ENCODE data around the gene GABPB1. TPM values are rescaled to one million over a fixed set of nuclear protein-coding genes. Genes with fewer than 3 reads are reported as not detected.

GABPB1 gene
- total and polyA plus RNA-seq, 10 of the 15 experiments (the other 5 are each of a cell fraction or from before 2014, with no cell fraction given), result 13.9 to 48.2 (median 39.8) TPM

DNA sequence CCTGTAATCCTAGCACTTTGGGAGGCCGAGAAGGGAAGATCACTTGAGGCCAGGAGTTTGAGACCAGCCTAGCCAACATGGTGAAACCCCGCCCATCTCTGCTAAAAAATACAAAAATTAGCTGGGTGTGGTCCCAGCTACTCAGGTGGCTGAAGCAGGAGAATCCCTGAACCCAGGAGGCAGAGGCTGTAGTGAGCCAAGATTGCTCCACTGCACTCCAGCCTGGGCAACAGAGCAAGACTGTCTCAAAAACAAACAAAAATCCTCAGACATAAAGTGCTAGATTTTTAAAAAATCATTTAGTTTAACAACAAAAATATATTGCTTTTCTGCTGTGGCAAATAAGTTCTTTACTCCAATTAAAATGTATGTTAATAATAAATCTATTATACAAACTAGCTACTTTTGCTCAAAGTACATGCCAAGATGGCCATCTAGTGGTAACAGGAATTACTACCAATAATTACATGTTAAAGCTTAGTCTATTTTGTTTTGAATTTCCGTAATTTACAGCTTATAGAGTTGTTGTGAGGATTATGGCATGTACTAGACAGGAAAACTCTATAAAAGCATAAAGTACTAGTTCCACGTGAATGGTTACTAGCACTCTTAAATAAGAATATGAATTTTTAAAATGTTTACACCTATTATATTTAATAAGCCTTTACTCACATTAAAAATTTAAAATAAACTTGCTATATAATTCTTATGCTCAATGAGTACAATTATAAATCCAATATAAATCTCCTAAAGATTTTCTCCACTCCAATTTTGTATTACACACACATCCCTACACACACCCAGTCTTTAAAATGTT is 39.0 kb downstream of the GABPB1 start (continued):
- TF ChIP-seq, protein P1, sequence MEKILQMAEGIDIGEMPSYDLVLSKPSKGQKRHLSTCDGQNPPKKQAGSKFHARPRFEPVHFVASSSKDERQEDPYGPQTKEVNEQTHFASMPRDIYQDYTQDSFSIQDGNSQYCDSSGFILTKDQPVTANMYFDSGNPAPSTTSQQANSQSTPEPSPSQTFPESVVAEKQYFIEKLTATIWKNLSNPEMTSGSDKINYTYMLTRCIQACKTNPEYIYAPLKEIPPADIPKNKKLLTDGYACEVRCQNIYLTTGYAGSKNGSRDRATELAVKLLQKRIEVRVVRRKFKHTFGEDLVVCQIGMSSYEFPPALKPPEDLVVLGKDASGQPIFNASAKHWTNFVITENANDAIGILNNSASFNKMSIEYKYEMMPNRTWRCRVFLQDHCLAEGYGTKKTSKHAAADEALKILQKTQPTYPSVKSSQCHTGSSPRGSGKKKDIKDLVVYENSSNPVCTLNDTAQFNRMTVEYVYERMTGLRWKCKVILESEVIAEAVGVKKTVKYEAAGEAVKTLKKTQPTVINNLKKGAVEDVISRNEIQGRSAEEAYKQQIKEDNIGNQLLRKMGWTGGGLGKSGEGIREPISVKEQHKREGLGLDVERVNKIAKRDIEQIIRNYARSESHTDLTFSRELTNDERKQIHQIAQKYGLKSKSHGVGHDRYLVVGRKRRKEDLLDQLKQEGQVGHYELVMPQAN (conservative IDR thresholded peaks at IDR 0.05), result no peak
- TF ChIP-seq CBX3 (IDR thresholded peaks at IDR 0.05; ENCODE audit: borderline replicate concordance, low read depth), result no peak

DNA sequence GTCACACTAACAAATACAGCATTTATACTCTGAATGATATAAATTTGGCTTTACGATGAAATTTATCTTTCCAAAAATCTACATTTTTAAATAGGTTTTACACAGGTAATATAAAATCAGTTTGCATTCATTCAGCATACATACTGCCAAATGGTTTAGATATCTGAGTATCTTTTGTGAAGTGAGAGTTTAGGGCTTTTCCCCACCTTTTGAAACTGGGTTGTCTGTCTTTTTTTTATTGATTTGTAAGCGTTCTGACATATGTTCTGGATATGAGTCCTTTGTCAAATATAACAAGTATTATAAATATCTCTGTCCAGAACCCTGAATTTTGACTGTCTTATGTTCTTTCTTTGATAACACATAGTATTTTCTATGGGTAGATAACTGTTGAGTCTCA is 42.4 kb downstream of the GABPB1 start:
- no peaks in the 10 kb centered on the region for H3K27me3 ChIP-seq (replicated peaks in 1 of 2; ENCODE audit: control insufficient read depth in 2 of 2, insufficient read depth in 2 of 2, low read length in 1 of 2)
- peaks cover 0 to 5% of the 10 kb centered on the region in 2 experiments; a peak in 2 of 4 replicates for H3K36me3 ChIP-seq (ENCODE audit: control insufficient read depth in 2 of 2, insufficient read depth in 2 of 2, low read length in 1 of 2)
- ChIA-PET CTCF (interaction anchor here (0.7 to 1.3 kb wide), 2 partner anchors 16 to 309 kb away, joined by 3 read pairs; no protein-coding TSS in a partner anchor), SMC1A (ENCODE audit: uncharacterized antibody, unreplicated experiment) (interaction anchor here (0.6 kb wide), 1 partner anchor 126 kb away, joined by 3 read pairs; no protein-coding TSS in a partner anchor), POLR2A (no interaction called here), RAD21 (ENCODE audit: unreplicated experiment) (interaction anchor here (1.3 kb wide), 1 partner anchor 20 kb away, joined by 3 read pairs; no protein-coding TSS in a partner anchor)
- in situ Hi-C loops (cut with MboI) (no loop called here), intact Hi-C loops (cut with micrococcal nuclease; ENCODE audit: unreplicated experiment) (loop anchor here (10.0 kb wide), 2 partner anchors 128 to 308 kb away; partner anchors contain the start of gene SLC27A2)
- no peak overlapping the region for H3K4me2 ChIP-seq (ENCODE audit: control insufficient read depth, insufficient read depth)
- H3K79me2 ChIP-seq (ENCODE audit: control insufficient read depth, insufficient read depth, low read length), result peaks cover 5% of the 10 kb centered on the region
- 50% methylated on average over 2 of the region's 2 CpGs for WGBS (ENCODE audit: insufficient coverage, insufficient replicate concordance, low lambda C conversion rate, missing lambda C conversion rate)
- no peak for TF ChIP-seq SMARCA5 (IDR thresholded peaks at IDR 0.05)
- no peak for TF ChIP-seq DPF2 (IDR thresholded peaks at IDR 0.05)
- no peak for TF ChIP-seq ZNF274 (IDR thresholded peaks at IDR 0.05; ENCODE audit: insufficient read depth, insufficient read length)
- TF ChIP-seq RFX5 (IDR thresholded peaks at IDR 0.05; ENCODE audit: low read depth, low read length), result no peak
- no peak for TF ChIP-seq STAT1 (conservative IDR thresholded peaks at IDR 0.05)
- no peak for TF ChIP-seq SMAD1 (IDR thresholded peaks at IDR 0.05; ENCODE audit: low read depth, partially characterized antibody)
- TF ChIP-seq, protein P2, sequence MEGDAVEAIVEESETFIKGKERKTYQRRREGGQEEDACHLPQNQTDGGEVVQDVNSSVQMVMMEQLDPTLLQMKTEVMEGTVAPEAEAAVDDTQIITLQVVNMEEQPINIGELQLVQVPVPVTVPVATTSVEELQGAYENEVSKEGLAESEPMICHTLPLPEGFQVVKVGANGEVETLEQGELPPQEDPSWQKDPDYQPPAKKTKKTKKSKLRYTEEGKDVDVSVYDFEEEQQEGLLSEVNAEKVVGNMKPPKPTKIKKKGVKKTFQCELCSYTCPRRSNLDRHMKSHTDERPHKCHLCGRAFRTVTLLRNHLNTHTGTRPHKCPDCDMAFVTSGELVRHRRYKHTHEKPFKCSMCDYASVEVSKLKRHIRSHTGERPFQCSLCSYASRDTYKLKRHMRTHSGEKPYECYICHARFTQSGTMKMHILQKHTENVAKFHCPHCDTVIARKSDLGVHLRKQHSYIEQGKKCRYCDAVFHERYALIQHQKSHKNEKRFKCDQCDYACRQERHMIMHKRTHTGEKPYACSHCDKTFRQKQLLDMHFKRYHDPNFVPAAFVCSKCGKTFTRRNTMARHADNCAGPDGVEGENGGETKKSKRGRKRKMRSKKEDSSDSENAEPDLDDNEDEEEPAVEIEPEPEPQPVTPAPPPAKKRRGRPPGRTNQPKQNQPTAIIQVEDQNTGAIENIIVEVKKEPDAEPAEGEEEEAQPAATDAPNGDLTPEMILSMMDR (IDR thresholded peaks at IDR 0.05 in 2 of 3, conservative IDR thresholded peaks at IDR 0.05 in 1 of 3; ENCODE audit: control insufficient read depth in 2 of 3, extremely low read depth in 1 of 3, insufficient read depth in 1 of 3, low read depth in 3 of 3, low read length in 3 of 3), result no peak
- TF ChIP-seq, protein P3, sequence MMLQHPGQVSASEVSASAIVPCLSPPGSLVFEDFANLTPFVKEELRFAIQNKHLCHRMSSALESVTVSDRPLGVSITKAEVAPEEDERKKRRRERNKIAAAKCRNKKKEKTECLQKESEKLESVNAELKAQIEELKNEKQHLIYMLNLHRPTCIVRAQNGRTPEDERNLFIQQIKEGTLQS (IDR thresholded peaks at IDR 0.05; ENCODE audit: borderline replicate concordance, extremely low read depth, low read depth, low read length), result no peak
- TF ChIP-seq POU2F2 (IDR thresholded peaks at IDR 0.05; ENCODE audit: borderline replicate concordance, low read depth, low read length), result no peak
- no peak for TF ChIP-seq POLR2AphosphoS5 (IDR thresholded peaks at IDR 0.05; ENCODE audit: low read length)
- TF ChIP-seq CBX5 (IDR thresholded peaks at IDR 0.05; ENCODE audit: low read depth), result no peak
- TF ChIP-seq TCF7 (IDR thresholded peaks at IDR 0.05; ENCODE audit: borderline replicate concordance), result no peak
- TF ChIP-seq CREB1 (IDR thresholded peaks at IDR 0.05; ENCODE audit: low read depth), result no peak
- no peak for TF ChIP-seq CHD2 (IDR thresholded peaks at IDR 0.05; ENCODE audit: borderline replicate concordance, low read depth, low read length)
- no peak for TF ChIP-seq KDM1A (IDR thresholded peaks at IDR 0.05; ENCODE audit: borderline replicate concordance)
- no peak for TF ChIP-seq ATF7 (IDR thresholded peaks at IDR 0.05; ENCODE audit: low read depth)
- no peak for TF ChIP-seq RELA (IDR thresholded peaks at IDR 0.05; ENCODE audit: borderline replicate concordance, partially characterized antibody)
- H4K20me1 ChIP-seq (ENCODE audit: control insufficient read depth, insufficient read depth), result no peaks in the 10 kb centered on the region
- H3K4me3 ChIP-seq, result no peak overlapping the region
- ATAC-seq, result peak; percentile 67
- DNase-seq (ENCODE audit: low read depth, low spot score), result no peak
- H3K27ac ChIP-seq (ENCODE audit: control insufficient read depth, insufficient read depth), result no peak overlapping the region
- H3K4me1 ChIP-seq (ENCODE audit: control insufficient read depth, insufficient read depth, low read length), result peaks cover 4% of the 10 kb centered on the region; the same call in 1 of the 2 replicates
- BruUV-seq (replicated peaks), result no TSS peak
- peaks cover 7% of the 10 kb centered on the region; the same call in 2 of the 3 replicates for H3K9me3 ChIP-seq (replicated peaks; ENCODE audit: control insufficient read depth, insufficient read depth, low read length)
- peak; percentile 73 for FAIRE-seq
- H2AFZ ChIP-seq (ENCODE audit: control insufficient read depth, low read depth, low read length), result no peak overlapping the region
- no peak overlapping the region for H3K9ac ChIP-seq (ENCODE audit: control insufficient read depth, insufficient read depth, low read length)

All from GM12878 (cell line).